TTC549 (cell line): ENCODE measurements around the gene CSH2.
"Not testable (repeated sequence)": the region's sequence is repeated elsewhere in the genome, so short reads cannot be mapped to it uniquely, and the experiment has no call there.

ENCODE experiments used
- FAIRE-seq: peaks from 2 replicates; lab custom pipeline; 2012; peaks lifted over from hg19 to GRCh38; lab: Jason Lieb, UNC

CSH2 gene

GRCh38 chr17:63896524-63897354 is 23.3 kb upstream of the CSH2 start, which contains the start of gene CSH1:
TSS of gene CSH1 (minus strand) at chr17:63896574. CDS start at chr17:63896511, 63 bp downstream.
- FAIRE-seq, result not testable (repeated sequence)

- not testable (repeated sequence) for FAIRE-seq
These were observed 21.3 kb upstream of the CSH2 start for GRCh38 chr17:63894821-63895220.

GRCh38 chr17:63894021-63894420 is 20.5 kb upstream of the CSH2 start:
- not testable (repeated sequence) for FAIRE-seq

GRCh38 chr17:63892316-63893037 is 19.0 kb upstream of the CSH2 start:
- not testable (repeated sequence) for FAIRE-seq

- FAIRE-seq, result peak; percentile 5
These were observed 15.8 kb upstream of the CSH2 start for GRCh38 chr17:63889026-63889848.

GRCh38 chr17:63885119-63885518 is 11.6 kb upstream of the CSH2 start:
- FAIRE-seq, result not testable (repeated sequence)

GRCh38 chr17:63882626-63883126 is 9.2 kb upstream of the CSH2 start:
- FAIRE-seq, result not testable (repeated sequence)

- no peak for FAIRE-seq
These were observed 8.6 kb upstream of the CSH2 start, which contains the start of gene GH2 for GRCh38 chr17:63881935-63882601. TSS of gene GH2 (minus strand) at chr17:63881944. CDS start at chr17:63881801, 143 bp downstream.

GRCh38 chr17:63881337-63881736 is 7.9 kb upstream of the CSH2 start:
- FAIRE-seq, result not testable (repeated sequence)

GRCh38 chr17:63880706-63881105 is 7.2 kb upstream of the CSH2 start:
- no peak for FAIRE-seq

- not testable (repeated sequence) for FAIRE-seq
These were observed 4.9 kb upstream of the CSH2 start for GRCh38 chr17:63878413-63878812.

- not testable (repeated sequence) for FAIRE-seq
These were observed 1.2 kb upstream of the CSH2 start for GRCh38 chr17:63874693-63875092.

- not testable (repeated sequence) for FAIRE-seq
These were observed 667 bp upstream of the CSH2 start for GRCh38 chr17:63874061-63874626.

- FAIRE-seq, result not testable (repeated sequence)
These were observed 1.7 kb downstream of the CSH2 start for GRCh38 chr17:63871646-63872365.

- not testable (repeated sequence) for FAIRE-seq
These were observed 3.2 kb downstream of the CSH2 start for GRCh38 chr17:63870292-63870665.

GRCh38 chr17:63869491-63870291 is 3.8 kb downstream of the CSH2 start:
- not testable (repeated sequence) for FAIRE-seq

GRCh38 chr17:63866625-63867024 is 6.9 kb downstream of the CSH2 start:
- FAIRE-seq, result not testable (repeated sequence)

- FAIRE-seq, result no peak
These were observed 14.2 kb downstream of the CSH2 start for GRCh38 chr17:63859257-63859656.

- FAIRE-seq, result not testable (repeated sequence)
These were observed 17.1 kb downstream of the CSH2 start for GRCh38 chr17:63856425-63856824.

- no peak for FAIRE-seq
These were observed 18.3 kb downstream of the CSH2 start for GRCh38 chr17:63855185-63855584.
